ENCODE data around the gene ENPP3.

DNA sequence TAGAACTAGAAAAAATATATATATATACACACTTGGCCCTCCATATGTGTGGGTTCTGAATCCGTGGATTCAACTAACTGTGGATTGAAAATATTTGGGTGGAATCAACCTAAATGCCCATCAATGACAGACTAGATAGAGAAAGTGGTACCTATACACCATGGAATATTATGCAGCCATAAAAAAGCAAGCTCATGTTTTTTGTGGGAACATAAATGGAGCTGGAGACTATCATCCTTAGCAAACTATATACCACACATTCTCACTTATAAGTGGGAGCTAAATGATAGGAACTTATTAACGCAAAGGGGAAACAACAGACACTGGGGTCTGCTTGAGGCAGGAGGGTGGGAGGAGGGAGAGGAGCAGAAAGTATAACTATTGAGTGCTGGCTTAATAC, 36.1 kb downstream of the ENPP3 start:
- no peak for TF ChIP-seq CTCF (IDR thresholded peaks at IDR 0.05)
- TF ChIP-seq POLR2A (IDR thresholded peaks at IDR 0.05) = no peak

All from testis (tissue), 2 donors.